ENCODE data around the gene CLSTN2. TPM values are rescaled to one million over a fixed set of nuclear protein-coding genes. Genes with fewer than 3 reads are reported as not detected.

Gene CLSTN2
- total RNA-seq, 2 experiments from 2014 or later, result not detected

GRCh38 chr3:139982404-139982803 lies 47.4 kb downstream of the CLSTN2 start:
- H3K27me3 Mint-ChIP-seq (ENCODE audit: low read depth), result no peaks in the 10 kb centered on the region
- H3K9me3 Mint-ChIP-seq (ENCODE audit: insufficient read depth), result no peaks in the 10 kb centered on the region
- no peaks in the 10 kb centered on the region for H3K4me1 Mint-ChIP-seq (ENCODE audit: low read depth)
- no peaks in the 10 kb centered on the region for H3K36me3 Mint-ChIP-seq (ENCODE audit: low read depth)
- DNase-seq, result no peak
- ChIA-PET CTCF (no interaction called here), POLR2A (no interaction called here)
- ATAC-seq, result no peak
- H3K4me3 Mint-ChIP-seq, result no peak overlapping the region
- no peak overlapping the region for H3K27ac Mint-ChIP-seq

DNA sequence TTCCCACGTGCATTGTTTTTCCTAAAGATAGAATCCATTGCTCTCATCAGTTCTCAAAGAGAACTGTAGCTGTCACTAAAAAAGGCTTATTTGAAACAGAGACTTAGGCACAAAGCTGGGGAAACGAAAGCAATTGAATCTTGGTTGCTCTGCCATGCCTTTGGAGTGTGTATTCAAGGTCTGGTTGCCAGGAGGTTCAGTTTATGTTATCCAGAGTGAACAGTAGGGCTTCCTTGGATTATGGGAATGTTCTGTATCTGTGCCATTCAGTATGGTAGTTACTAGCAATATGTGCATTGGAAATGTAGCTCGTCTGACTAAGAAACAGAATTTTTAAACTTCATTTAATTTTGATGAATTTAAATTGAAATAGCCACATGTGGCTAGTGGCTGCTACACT lies 50.6 kb downstream of the CLSTN2 start:
- ATAC-seq (no peak), DNase-seq (no peak)
- ChIA-PET CTCF (no interaction called here), POLR2A (no interaction called here)
- no peaks in the 10 kb centered on the region for H3K9me3 Mint-ChIP-seq (ENCODE audit: insufficient read depth)
- no peaks in the 10 kb centered on the region for H3K36me3 Mint-ChIP-seq (ENCODE audit: low read depth)
- H3K27me3 Mint-ChIP-seq (ENCODE audit: low read depth), result no peaks in the 10 kb centered on the region
- no peak overlapping the region for H3K4me3 Mint-ChIP-seq
- no peak overlapping the region for H3K27ac Mint-ChIP-seq
- no peaks in the 10 kb centered on the region for H3K4me1 Mint-ChIP-seq (ENCODE audit: low read depth)

DNA sequence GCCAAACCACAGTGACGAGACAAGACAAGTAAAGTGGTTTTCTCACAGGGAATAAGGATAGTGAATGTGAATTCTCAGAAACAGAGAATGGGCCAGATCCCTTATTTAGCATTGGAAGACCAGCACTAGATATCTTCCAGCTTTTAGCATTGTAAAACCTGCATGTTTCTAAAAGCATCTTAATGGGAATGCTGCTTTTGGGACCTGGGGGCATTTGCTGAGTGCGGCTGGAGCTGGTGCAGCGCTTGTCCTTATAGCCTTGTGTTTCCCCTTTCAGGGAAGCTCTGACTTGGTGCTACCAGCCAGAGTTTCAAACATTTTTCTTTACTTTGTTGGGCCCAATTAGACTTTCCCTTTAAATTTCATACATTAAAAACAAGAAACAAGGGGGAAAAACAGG lies 52.9 kb downstream of the CLSTN2 start:
- Mint-ChIP-seq H3K4me3 (no peak overlapping the region), H3K27ac (no peak overlapping the region), H3K9me3 (ENCODE audit: insufficient read depth) (no peaks in the 10 kb centered on the region), H3K4me1 (ENCODE audit: low read depth) (no peaks in the 10 kb centered on the region), H3K27me3 (ENCODE audit: low read depth) (no peaks in the 10 kb centered on the region), H3K36me3 (ENCODE audit: low read depth) (no peaks in the 10 kb centered on the region)
- ChIA-PET CTCF (no interaction called here), POLR2A (no interaction called here)
- ATAC-seq (no peak), DNase-seq (no peak)

DNA sequence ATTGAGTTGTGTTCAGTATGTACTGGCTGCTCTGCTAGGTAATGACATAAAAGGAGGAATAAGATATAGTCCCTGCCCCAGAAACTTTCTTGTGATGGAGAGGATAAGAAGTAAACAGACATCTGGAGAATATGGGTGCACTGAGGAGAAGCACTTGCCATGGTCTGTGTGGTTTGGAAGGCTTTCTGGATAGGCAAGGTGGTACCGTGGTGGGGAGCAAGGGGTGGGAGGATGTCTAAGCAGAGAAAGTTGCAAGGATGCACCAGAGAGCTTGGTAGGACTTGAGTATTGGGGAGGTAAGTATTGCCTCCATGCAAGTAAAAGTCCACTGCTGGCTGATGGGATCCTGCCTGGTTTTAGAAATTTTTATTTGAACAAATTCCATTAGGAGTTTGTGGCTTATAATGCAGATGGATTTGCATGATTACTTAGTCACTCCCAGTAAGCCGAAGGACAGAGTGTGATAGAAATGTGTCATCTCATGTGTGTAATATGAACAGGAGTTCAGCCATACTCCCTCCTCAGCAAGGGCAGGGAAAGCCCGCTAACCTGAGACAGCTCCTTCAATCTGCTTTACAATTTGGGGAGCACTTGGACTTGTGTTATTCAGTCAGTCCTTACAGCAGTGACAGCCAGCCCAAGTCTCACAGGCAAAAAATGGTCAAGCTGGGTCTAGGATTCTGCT lies 53.6 kb downstream of the CLSTN2 start:
- ChIA-PET POLR2A (no interaction called here), CTCF (no interaction called here)
- ATAC-seq (no peak), DNase-seq (no peak)
- Mint-ChIP-seq H3K27ac (no peak overlapping the region), H3K9me3 (ENCODE audit: insufficient read depth) (no peaks in the 10 kb centered on the region), H3K4me1 (ENCODE audit: low read depth) (no peaks in the 10 kb centered on the region), H3K27me3 (ENCODE audit: low read depth) (no peaks in the 10 kb centered on the region), H3K4me3 (no peak overlapping the region), H3K36me3 (ENCODE audit: low read depth) (no peaks in the 10 kb centered on the region)

DNA sequence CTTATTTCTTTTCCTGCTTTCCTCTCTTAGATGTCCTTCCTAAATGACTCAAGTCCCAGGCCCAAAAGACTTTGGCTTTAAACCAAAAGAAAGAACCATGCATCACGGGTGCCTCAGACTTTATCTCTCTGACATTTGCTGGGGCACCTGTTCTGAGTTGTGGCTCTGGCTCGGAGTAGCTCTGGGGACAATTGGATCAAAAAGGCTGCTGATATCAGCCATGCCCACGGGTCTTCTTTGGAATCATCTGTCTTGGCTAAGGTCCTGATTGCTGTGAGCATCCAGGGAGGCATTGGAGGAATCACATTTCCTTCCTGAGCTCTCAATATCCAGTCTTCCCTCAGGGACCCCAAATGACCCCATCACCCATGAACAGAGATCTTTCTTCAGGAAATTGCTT lies 59.9 kb downstream of the CLSTN2 start:
- Mint-ChIP-seq H3K4me3 (no peak overlapping the region), H3K4me1 (ENCODE audit: low read depth) (no peaks in the 10 kb centered on the region), H3K9me3 (ENCODE audit: insufficient read depth) (no peaks in the 10 kb centered on the region), H3K36me3 (ENCODE audit: low read depth) (no peaks in the 10 kb centered on the region), H3K27ac (no peak overlapping the region), H3K27me3 (ENCODE audit: low read depth) (no peaks in the 10 kb centered on the region)
- ChIA-PET CTCF (no interaction called here), POLR2A (no interaction called here)
- ATAC-seq (no peak), DNase-seq (no peak)

DNA sequence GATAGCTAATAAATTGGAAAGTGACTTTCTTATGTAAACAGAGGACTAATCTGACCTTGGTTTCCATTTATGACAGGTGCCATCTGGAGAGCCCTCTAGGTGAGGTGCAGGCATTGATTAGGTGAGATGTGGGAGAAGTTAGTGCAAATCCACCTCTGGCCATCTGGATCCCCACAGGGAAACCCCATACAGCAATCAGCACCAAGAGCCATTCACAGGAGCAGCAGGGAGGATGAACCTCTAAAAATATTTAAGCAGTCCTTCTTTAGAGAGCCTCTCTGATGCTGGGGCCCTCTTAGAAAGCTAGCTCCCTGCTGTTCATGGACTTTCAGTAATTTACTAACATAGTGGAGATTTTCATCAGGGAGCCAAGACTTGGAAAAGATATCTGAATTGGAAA lies 69.3 kb downstream of the CLSTN2 start:
- H3K4me1 Mint-ChIP-seq (ENCODE audit: low read depth), result no peaks in the 10 kb centered on the region
- CTCF ChIA-PET, result no interaction called here
- H3K27me3 Mint-ChIP-seq (ENCODE audit: low read depth), result peaks cover 11% of the 10 kb centered on the region
- no peak for DNase-seq
- ATAC-seq, result no peak
- POLR2A ChIA-PET, result no interaction called here
- H3K27ac Mint-ChIP-seq, result no peak overlapping the region
- no peaks in the 10 kb centered on the region for H3K9me3 Mint-ChIP-seq (ENCODE audit: insufficient read depth)
- no peaks in the 10 kb centered on the region for H3K36me3 Mint-ChIP-seq (ENCODE audit: low read depth)
- H3K4me3 Mint-ChIP-seq, result no peak overlapping the region

GRCh38 chr3:140006331-140006730 lies 71.3 kb downstream of the CLSTN2 start:
- H3K4me1 Mint-ChIP-seq (ENCODE audit: low read depth), result no peaks in the 10 kb centered on the region
- ChIA-PET CTCF (no interaction called here), POLR2A (no interaction called here)
- H3K27me3 Mint-ChIP-seq (ENCODE audit: low read depth), result peaks cover 11% of the 10 kb centered on the region
- H3K36me3 Mint-ChIP-seq (ENCODE audit: low read depth), result no peaks in the 10 kb centered on the region
- ATAC-seq, result no peak
- no peak overlapping the region for H3K27ac Mint-ChIP-seq
- no peaks in the 10 kb centered on the region for H3K9me3 Mint-ChIP-seq (ENCODE audit: insufficient read depth)
- no peak overlapping the region for H3K4me3 Mint-ChIP-seq
- no peak for DNase-seq

GRCh38 chr3:140007081-140007480 lies 72.1 kb downstream of the CLSTN2 start:
- CTCF ChIA-PET, result no interaction called here
- POLR2A ChIA-PET, result no interaction called here
- H3K4me3 Mint-ChIP-seq, result no peak overlapping the region
- no peaks in the 10 kb centered on the region for H3K9me3 Mint-ChIP-seq (ENCODE audit: insufficient read depth)
- peaks cover 11% of the 10 kb centered on the region for H3K27me3 Mint-ChIP-seq (ENCODE audit: low read depth)
- ATAC-seq (no peak), DNase-seq (no peak)
- H3K27ac Mint-ChIP-seq, result no peak overlapping the region
- no peaks in the 10 kb centered on the region for H3K4me1 Mint-ChIP-seq (ENCODE audit: low read depth)
- no peaks in the 10 kb centered on the region for H3K36me3 Mint-ChIP-seq (ENCODE audit: low read depth)

GRCh38 chr3:140007911-140008869 lies 73.2 kb downstream of the CLSTN2 start:
- no peak for DNase-seq
- Mint-ChIP-seq H3K27ac (no peak overlapping the region), H3K4me3 (no peak overlapping the region), H3K9me3 (ENCODE audit: insufficient read depth) (no peaks in the 10 kb centered on the region), H3K27me3 (ENCODE audit: low read depth) (peaks cover 9% of the 10 kb centered on the region), H3K36me3 (ENCODE audit: low read depth) (no peaks in the 10 kb centered on the region), H3K4me1 (ENCODE audit: low read depth) (no peaks in the 10 kb centered on the region)
- ATAC-seq, result no peak
- CTCF ChIA-PET, result no interaction called here
- POLR2A ChIA-PET, result no interaction called here

DNA sequence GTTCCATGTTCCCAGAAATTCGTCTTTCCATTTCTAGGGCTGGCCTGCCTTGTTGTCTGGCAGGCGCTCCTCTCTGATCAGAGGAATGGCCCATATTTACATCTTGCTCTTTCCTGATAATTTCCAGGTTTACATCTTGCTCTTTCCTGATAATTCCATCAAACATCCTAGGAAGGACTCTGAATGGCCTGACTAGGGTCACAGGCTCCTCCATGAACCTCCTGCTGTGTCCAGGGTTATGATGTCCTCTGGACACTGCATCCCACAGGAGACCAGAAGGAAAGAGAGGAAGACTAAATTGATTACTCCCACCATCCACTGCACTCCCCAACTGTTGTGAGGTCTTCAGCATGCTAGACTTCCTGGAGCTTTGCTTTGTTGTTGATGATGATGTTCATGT lies 75.4 kb downstream of the CLSTN2 start:
- DNase-seq (no peak), ATAC-seq (no peak)
- POLR2A ChIA-PET, result interaction anchor here (0.6 kb wide), 1 partner anchor 73 kb away, joined by 3 read pairs; no protein-coding TSS in a partner anchor
- Mint-ChIP-seq H3K27ac (no peak overlapping the region), H3K4me3 (no peak overlapping the region), H3K36me3 (ENCODE audit: low read depth) (no peaks in the 10 kb centered on the region), H3K27me3 (ENCODE audit: low read depth) (peaks cover 3% of the 10 kb centered on the region), H3K4me1 (ENCODE audit: low read depth) (no peaks in the 10 kb centered on the region), H3K9me3 (ENCODE audit: insufficient read depth) (no peaks in the 10 kb centered on the region)
- CTCF ChIA-PET, result no interaction called here

GRCh38 chr3:140011086-140011485 lies 76.1 kb downstream of the CLSTN2 start:
- CTCF ChIA-PET, result no interaction called here
- Mint-ChIP-seq H3K4me1 (ENCODE audit: low read depth) (no peaks in the 10 kb centered on the region), H3K27ac (no peak overlapping the region), H3K27me3 (ENCODE audit: low read depth) (no peaks in the 10 kb centered on the region), H3K4me3 (no peak overlapping the region), H3K36me3 (ENCODE audit: low read depth) (no peaks in the 10 kb centered on the region), H3K9me3 (ENCODE audit: insufficient read depth) (no peaks in the 10 kb centered on the region)
- POLR2A ChIA-PET, result no interaction called here
- ATAC-seq (no peak), DNase-seq (no peak)

- DNase-seq (no peak), ATAC-seq (no peak)
- Mint-ChIP-seq H3K9me3 (ENCODE audit: insufficient read depth) (no peaks in the 10 kb centered on the region), H3K36me3 (ENCODE audit: low read depth) (no peaks in the 10 kb centered on the region), H3K27ac (no peak overlapping the region), H3K27me3 (ENCODE audit: low read depth) (no peaks in the 10 kb centered on the region), H3K4me3 (no peak overlapping the region), H3K4me1 (ENCODE audit: low read depth) (no peaks in the 10 kb centered on the region)
- POLR2A ChIA-PET, result no interaction called here
- CTCF ChIA-PET, result no interaction called here
Measured at GRCh38 chr3:140011611-140012277, 76.8 kb downstream of the CLSTN2 start.

Data from activated CD8-positive, alpha-beta T cell treated with anti-CD3 and anti-CD28 coated beads, Interleukin-2, amount 10 ng/mL, durations not matched to agents 7 days and 5 days (primary cell).